OCI-M1 (cell line): ENCODE data around the gene COQ8A.
"Not testable (repeated sequence)": the region's sequence is repeated elsewhere in the genome, so short reads cannot be mapped to it uniquely, and the experiment has no call there.

Experiments
- DNase-seq: peaks from one replicate; lab custom pipeline; 2025; lab: John Stamatoyannopoulos, UW

The COQ8A gene

DNA sequence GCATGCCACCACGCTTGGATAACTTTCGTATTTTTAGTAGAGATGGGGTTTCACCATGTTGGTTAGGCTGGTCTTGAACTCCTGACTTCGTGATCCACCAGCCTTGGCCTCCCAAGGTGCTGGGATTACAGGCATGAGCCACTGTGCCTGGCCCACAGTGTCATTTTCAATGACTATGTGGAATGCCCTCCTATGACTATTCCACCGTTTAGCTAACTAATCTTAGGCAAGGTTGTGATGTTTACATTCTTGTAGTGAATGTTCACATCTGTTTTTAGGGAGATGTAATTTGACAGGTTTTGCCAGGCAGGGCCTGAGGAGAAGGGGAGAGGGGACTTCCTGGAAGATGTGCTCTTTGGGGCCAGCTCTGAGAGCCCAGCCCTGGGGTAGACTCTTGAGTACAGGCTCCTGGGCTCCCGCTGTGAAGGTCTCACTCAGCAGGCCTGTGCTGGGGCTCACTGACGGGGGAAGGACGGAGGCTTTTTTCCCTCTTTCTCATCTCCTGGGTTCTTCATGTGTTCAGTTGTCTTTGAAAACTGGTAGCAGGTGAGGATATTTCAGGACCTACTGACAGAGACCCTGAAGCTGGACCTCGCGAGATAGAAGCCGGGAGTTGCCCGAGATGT is 13.2 kb downstream of the COQ8A start:
- no peak for DNase-seq

DNA sequence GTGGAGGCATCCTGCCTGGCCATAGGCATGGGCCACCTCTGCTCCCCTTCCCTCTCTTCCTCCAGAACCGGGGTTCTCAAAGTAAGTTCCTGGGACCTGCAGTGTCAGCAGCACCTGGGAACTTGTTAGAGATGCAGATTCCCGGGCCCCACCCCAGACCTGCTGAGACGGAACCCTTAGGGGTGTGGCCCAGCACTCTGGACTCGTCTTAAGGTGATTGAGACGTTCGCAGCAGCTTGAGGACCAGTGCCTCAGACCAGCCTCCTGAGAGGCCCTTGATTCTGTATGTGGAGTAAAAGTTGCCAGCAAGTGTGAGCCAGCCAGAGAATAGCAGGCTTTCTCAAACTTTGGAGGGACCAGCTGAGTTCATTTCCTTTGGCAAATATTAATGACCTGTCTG is 14.2 kb downstream of the COQ8A start:
- DNase-seq = no peak

DNA sequence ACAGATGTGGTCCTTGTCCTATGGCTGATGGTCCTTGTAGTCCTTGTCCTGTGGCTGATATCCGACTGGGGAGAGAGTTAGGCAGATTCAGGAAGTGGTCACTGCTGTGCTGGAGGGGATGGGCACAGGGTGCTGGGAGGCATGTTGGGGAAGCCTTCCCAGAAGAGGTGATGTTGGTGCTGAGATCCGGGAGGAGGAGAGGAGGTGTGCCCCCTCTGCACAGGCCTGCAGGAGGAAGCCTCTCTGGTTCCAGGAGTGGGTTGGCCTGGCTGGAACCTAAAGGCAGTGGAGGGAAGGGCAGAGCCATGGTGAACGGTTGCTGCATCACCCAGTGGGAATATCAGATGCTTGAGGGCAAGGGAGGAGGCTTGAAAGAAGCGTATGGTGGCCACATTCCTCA is 14.7 kb downstream of the COQ8A start:
- no peak for DNase-seq

DNA sequence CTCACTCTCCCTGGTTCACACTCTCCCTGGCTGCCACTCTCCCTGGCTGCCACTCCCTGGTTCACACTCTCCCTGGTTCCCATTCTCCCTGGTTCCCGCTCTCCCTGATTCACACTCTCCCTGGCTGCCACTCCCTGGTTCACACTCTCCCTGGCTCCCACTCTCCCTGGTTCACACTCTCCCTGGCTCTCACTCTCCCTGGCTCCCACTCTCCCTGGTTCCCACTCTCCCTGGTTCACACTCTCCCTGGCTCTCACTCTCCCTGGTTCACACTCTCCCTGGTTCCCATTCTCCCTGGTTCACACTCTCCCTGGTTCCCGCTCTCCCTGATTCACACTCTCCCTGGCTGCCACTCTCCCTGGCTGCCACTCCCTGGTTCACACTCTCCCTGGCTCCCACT is 15.8 kb downstream of the COQ8A start:
- DNase-seq = not testable (repeated sequence)

DNA sequence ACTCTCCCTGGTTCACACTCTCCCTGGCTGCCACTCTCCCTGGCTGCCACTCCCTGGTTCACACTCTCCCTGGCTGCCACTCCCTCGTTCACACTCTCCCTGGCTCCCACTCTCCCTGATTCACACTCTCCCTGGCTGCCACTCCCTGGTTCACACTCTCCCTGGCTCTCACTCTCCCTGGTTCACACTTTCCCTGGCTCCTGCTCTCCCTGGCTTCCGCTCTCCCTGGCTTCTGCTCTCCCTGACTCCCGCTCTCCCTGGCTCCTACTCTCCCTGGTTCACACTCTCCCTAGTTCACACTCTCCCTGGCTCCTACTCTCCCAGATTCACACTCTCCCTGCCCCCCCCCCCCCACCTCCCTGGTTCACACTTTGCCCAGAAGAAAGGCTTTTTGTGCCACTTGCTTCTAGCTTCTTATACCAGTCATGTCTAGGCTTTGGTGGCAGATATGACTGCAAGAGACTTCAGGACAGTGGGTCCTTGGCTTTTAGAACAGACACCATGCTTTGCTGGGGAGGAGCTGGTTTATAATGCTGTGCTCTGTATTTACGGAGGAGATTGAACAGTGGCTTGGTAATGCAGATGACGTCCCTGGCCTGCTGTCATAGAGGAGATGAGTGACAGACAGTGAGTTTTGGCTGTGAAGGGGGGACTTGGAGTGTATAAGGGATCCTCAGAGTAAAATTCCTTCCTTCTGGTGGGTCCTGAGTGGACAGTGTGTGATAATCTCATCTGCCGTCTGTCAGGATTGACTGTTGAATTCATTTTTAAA is 17.0 kb downstream of the COQ8A start:
- DNase-seq = no peak

DNA sequence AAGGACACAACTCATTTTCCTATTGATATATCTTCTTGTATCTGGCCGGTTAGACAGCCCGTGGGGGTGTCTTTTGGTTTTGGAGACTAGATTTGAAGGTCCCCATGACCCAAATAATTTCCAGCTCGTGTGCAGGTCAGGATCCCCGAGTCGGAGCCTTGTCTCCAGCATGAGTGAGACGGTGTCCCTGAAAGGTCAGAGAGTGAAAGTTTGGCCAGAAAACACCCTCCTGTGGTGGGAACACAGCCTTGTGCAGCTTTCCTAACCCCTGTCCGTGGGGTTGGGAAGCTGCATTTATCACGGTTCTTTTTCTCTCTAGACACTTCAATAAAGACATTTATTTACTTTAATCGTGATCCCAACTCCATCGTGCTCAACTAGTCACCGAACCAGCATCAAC is 17.6 kb downstream of the COQ8A start:
- no peak for DNase-seq

DNA sequence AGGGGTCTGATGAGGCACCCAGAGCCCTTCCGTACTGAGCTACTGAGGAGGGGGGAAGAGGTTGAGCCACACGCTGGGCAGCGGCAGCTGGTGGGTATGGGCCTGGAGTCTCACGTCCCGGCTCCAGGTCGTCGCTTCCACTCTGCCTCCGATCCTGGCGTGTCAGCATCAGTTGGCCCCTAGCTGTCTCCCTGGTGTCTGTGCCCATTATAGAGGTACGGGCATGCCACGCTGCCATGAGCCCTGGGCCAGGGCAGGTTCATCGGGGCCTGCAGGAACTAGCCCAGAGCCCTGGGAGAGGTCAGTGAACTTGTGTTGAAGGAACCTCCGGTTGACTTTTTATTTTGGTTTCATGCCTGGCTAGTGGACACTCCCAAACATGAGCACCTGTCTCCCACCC is 18.2 kb downstream of the COQ8A start:
- no peak for DNase-seq

DNA sequence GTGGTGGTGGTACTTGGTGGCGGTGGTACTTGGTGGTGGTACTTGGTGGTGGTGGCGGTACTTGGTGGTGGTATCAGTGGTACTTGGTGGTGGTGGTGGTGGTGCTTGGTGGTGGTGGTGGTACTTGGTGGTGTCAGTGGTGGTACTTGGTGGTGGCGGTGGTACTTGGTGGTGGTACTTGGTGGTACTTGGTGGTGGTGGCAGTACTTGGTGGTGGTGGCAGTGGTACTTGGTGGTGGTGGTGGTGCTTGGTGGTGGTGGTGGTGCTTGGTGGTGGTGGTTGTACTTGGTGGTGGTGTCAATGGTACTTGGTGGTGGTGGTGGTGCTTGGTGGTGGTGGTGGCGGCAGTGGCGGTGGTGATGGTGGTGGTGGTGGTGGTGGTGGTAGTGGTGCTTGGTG is 20.2 kb downstream of the COQ8A start:
- no peak for DNase-seq

DNA sequence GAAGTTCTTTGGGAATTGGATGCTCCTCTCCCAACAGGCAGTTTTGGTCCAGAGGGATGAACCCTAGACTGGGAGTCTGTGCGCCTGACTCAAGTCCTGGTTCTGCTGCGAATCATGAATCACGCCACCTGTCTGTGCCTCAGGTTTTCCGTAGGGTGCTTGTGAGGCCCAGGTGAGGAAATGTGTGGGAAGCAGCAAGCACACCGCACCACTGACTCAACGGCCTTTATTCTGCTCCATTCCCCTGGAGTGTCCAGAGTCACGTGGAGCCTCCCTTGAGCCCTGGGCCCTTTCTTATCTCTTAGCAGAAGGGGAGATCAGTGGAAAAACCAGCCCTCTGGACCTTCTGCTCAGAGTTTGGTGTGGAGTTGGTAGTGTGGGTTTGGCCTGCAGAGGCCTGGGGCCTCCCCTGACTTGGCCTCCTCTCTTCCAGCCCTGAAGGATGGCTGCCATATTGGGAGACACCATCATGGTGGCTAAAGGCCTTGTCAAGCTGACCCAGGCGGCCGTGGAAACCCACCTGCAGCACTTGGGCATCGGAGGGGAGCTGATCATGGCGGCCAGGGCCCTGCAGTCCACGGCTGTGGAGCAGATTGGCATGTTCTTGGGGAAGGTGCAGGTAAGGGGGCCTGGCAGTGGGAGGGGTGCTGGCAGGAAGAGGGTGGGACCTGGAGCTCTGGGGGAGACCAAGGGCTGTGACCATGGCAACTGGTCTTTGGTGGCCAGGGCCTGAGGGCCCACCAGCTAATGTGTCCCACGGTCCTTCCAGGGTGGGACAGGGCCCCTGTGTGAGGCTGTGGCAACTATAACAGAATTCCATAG is 21.1 kb downstream of the COQ8A start:
- DNase-seq = no peak

DNA sequence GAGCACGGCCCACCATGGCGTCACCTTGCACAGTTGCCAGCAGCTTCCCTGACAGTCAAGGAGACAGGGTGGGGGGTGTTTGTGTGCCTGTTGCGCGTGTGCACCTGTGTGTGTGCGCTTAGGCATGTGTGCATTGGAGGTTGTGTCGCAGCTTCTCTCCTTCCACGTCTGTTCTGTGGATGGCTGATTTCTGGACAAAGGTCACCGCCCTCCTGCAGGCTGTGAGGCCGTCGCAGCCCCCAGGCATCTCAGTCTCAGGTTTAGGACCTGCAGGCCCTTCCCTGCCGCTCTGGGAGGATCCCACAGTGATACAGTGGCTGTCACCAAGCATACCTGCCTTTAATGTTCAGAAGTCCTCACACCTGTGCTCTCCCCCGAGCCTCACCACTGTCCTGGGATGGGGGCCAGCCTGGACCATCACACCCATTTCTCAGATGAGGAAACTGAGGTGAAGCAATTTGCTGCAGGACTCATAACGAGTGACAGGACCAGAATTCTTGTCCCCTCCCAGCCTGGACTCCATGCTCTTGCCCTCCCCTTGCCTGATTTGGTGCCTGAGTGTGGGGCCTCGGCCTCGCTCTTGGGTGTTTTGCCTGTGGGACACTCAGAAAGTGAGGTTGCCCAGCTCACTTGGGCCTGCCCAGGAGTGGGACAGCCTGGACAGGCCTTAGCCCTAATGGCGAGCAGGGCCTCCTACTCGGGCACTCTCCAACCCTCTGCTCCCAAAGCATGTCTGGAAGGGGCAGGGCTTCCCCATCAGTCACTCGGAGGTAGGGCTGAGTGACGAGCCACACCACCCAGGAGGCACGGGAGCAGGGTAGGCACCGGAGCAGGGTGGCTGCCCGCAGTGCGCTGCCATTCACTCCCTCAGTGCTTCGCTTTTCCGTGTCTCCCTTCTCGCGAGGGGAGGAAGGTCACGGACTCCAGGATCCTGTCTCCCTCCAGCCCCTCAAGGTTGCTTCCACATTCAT is 22.6 kb downstream of the COQ8A start:
- no peak for DNase-seq

DNA sequence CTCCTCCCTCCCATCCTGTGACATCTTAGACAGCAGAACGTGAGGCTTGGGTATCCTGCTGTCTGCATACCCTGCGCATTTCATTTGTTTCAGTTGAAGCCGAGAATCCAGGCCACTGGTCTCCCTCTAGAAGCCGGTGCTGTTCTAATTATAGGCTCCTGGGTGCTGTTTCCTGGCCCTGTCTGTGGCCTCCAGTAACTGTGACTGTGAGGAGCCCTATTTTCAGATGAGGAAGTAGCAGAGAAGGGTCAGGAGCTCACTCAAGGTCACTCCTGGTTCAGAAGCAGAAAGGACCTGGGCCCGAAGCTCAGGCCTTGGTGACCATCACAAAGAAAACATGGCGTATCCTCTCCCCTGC is 24.0 kb downstream of the COQ8A start:
- DNase-seq = no peak

DNA sequence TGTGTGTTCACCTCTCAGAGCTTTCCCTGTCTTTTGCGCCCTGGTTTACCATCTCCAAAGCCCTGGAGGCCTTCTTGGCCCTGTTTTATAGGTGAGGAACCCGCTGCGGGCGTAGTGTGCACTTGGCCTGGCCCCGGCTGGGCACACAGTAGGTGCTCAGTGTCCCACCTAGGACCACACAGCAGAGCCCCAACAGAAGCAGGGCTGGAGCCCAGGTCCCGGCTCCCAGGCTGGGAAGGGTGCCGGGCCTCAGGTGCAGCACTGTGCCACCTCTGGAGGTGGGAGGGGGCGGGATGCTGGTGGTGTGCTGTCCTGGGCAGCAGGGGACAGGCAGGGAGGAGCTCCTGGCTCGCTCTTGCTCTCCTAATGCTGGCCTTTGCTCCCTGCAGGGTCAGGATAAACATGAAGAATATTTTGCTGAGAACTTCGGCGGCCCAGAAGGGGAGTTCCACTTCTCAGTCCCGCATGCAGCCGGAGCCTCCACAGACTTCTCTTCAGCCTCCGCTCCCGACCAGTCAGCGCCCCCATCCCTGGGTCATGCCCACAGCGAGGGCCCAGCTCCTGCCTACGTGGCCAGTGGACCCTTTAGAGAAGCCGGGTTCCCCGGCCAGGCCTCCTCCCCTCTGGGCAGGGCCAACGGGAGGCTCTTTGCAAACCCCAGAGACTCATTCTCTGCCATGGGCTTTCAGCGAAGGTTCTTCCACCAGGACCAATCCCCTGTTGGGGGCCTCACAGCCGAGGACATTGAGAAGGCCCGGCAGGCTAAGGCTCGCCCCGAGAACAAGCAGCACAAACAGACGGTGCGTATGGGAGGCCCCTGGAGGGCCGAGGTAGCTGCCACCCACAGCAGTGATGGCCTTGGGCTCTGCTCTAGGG is 24.8 kb downstream of the COQ8A start:
- DNase-seq = no peak

DNA sequence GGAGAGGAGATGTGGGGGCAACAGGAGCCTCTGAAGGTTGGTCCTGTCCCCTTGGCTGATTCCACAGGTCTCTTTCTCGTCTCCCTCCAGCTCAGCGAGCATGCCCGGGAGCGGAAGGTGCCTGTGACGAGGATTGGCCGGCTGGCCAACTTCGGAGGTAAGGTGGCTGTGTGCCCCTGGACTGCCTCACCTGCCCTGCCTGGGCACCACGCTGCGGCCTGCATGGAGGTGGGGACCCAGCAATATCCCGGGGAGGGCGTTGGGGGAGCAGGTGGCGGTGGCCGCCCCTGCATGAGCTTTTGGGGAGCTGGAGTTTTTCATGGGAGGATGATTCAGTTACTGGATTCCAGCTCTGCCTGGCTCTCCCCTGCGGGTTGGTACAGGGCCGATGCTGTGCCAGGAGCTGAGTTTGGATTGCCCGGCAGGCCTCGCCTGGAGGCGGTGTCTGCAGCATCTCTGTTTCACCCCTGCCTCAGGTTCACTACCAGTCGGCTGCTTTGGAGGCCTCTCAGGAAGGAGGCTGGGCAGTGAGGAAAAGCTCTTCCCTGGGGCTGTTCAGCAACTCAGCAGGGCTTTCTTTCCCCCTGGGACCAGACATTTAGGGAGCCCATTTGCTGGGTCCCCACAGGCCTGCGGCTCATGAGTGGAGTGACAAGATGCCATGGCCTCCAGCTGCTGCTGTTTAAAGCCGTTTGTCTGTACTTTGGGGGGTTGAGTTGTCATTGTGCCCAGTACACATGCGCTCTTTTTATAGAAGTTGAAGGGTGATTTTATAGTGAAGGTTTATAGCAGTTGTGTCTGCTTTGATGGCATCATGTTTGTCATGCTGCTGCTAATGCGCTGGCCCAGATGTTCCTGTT is 25.7 kb downstream of the COQ8A start:
- no peak for DNase-seq

DNA sequence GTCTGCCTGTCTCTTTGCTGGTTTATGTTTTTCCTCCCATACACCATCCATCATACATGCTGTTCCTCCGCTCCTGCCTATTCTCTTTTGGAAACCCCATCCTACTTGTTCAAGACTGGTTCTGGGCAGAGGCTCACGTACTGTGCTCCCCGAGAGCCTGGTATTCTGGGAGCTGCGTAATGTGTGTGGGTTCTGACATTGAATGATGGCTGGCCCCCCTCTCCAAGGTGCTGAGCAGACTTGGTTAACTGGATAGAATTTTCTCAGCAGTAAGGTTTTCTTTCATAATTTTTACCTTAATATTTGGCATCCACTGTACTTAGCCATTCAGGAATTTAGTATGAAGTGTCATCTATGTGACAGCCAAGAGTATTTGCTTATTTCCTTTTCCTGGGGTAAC is 26.6 kb downstream of the COQ8A start:
- DNase-seq = no peak

DNA sequence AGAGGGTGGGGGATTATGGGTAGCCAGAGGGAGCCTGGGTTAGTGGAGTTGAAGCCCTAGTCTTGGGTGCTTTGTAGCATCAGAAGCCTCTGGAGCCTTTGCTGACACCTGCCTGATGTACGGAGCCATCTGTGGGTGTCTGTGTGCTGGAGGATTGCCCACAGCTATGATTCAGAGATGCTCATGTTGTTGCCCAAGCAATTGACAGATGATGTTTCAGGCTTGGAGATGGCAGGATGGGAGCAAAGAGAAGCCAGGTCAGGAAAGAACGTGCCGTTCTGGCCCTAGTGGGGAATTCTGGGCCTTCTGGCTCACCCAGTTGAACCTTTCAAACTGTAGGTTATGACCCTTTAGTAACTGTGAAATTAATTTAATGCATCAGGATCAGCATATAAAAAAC is 27.6 kb downstream of the COQ8A start:
- DNase-seq = no peak

DNA sequence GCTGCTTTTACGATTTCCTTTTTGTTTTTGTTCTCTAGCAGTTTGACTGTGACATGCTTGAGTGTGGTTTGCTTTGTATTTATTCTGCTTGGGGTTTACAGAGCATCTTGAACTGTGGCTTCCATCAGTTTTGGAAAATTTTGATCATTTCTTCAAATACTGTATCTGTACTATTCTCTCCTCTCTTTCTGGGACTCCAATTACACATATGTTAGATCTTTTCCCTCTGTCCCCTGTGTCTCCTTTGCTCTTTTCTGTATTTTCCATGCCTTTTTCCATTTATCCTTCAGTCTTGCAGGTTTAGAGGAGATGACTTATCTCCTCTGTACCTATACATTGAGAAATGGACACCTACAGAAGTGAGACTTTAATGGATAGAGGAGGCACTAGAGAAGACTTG is 31.7 kb downstream of the COQ8A start:
- DNase-seq = no peak

DNA sequence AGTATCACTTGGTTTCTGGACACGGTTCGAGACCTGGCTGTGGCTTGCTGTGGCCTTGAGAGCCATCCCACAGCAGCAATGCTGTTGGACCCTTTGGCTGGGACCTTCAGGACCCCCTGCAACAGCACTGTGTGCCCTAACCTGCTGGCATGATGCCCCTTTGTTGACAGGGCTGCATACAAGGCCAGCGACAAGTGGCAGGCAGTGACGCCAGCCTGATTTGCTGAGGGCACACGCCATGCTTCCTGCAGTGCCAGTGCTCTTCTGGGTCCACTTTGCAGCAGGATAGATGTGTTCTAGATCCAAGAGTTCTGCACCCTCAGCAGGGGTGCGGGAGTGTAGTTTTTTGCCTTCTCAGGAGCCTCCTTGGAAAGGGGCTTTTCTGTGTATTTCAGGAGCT is 32.8 kb downstream of the COQ8A start:
- no peak for DNase-seq

DNA sequence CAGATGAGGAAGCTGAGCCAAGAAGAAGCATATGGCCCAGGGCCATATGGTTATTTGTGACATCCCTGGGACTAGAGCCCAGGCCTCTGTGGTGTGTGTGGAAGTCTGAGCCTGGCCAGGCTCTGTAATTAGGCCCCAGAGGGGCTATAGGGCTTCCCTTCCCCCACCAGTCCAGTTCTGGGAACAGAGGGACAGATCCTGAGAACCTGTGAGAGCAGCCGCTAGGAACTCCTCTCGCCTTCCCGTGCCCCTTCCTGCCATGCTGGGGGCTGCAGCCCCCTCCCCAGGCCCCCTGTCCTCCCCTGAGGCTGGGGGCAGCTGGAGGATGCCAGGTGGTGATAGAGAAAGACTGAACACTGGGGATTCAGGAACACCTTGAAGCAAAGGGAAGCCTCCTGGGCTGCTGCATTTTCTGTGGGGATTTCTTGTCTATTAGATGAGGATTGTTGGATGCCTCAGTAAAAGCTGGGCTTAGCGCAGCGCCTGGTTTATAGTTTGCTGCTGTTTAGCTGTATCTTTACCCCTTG is 33.3 kb downstream of the COQ8A start:
- no peak for DNase-seq

DNA sequence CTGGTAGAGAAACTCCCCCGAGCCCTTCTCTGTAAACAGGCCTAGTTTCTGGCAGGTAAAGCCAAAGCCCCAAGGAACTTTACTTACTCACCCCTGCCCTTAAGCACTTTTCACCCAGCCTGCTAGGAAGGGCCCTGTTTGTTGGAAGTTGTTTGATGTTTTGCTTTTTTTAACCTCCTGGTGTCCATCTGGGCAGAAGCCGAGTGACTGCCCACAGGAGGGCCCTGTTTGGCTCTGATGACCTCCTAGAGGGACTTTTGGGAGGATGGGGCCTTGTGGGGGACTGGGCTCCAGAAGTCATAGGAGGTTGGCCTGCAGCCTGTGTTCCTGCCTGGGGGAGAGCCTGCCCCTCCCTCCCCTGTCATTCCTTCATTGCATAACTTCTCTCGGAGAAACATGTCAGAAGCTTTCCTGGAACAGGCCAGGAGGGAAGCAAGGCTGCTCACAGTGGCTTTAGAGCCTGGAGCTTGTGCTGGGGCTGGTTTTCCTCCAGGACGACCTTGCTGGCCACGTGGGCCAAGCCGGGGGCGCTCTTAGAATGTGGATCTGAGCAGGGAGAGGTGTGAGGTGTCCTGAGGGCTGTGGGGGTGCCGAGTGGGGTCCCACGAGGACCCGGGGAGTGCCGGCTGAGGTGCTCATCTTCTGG is 33.9 kb downstream of the COQ8A start:
- no peak for DNase-seq
